Spinal cord (tissue), 10 donors: Measurements from ENCODE around the gene HHAT. TPM values are rescaled to one million over a fixed set of nuclear protein-coding genes. Genes with fewer than 3 reads are reported as not detected.
A peak's percentile ranks its signal among the peaks of the same experiment; 100 is the strongest.

Experiments used
- DNase-seq, 6 donors: peaks; one replicate each; pipeline versions ENCODE4 v3.0.0 to v3.0.0-alpha.2; 2013 to 2015; ENCODE audit warnings: low spot score in 6 of 6, low read depth in 4 of 6
- H3K27ac ChIP-seq: one replicate; pipeline ENCODE4 v1.5.1; 2013; ENCODE audit warnings: low read depth, low read length, control low read depth
- H3K27me3 ChIP-seq: one replicate; pipeline ENCODE4 v1.6.1; 2013; ENCODE audit warnings: low read length; ENCODE audit not compliant: control insufficient read depth, insufficient read depth
- H3K36me3 ChIP-seq: one replicate; pipeline ENCODE4 v1.6.1; 2013; ENCODE audit warnings: low read length; ENCODE audit not compliant: control insufficient read depth, insufficient read depth
- H3K4me1 ChIP-seq: one replicate; pipeline ENCODE4 v1.6.1; 2013; ENCODE audit warnings: low read length; ENCODE audit not compliant: control insufficient read depth, insufficient read depth
- H3K4me3 ChIP-seq: one replicate; pipeline ENCODE4 v1.5.1; 2013; ENCODE audit warnings: low read depth, low read length, control low read depth
- H3K9me3 ChIP-seq: one replicate; pipeline ENCODE4 v1.6.1; 2013; ENCODE audit warnings: low read length; ENCODE audit not compliant: control insufficient read depth, insufficient read depth
- WGBS: methylation state at CpG from one replicate; pipeline ENCODE4 v1.1.5; 2013; ENCODE audit warnings: missing lambda C conversion rate; ENCODE audit not compliant: insufficient coverage; 5-methylcytosine and 5-hydroxymethylcytosine counted together
- polyA plus RNA-seq, 2 donors: library from polyadenylated mRNA; unstranded; fragments of 120-200 nt; gene quantifications; one replicate each; pipeline ENCODE4 v1.2.1, GENCODE V29; 2013; ENCODE audit not compliant: insufficient read length in 2 of 2
- total RNA-seq, 2 donors: library from RNA; depleted of rRNA in 1 of 2; stranded (reverse); fragments of 120-200 nt in 1 of 2; fragments of >200 nt in 1 of 2; gene quantifications; one replicate each; pipeline versions ENCODE4 v1.2.3 to v1.2.4, GENCODE V29; 2013 to 2014
- donor health status: healthy.

Gene HHAT
- total and polyA plus RNA-seq, 4 donors = 4.8 to 8.0 (median 6.1) TPM

DNA sequence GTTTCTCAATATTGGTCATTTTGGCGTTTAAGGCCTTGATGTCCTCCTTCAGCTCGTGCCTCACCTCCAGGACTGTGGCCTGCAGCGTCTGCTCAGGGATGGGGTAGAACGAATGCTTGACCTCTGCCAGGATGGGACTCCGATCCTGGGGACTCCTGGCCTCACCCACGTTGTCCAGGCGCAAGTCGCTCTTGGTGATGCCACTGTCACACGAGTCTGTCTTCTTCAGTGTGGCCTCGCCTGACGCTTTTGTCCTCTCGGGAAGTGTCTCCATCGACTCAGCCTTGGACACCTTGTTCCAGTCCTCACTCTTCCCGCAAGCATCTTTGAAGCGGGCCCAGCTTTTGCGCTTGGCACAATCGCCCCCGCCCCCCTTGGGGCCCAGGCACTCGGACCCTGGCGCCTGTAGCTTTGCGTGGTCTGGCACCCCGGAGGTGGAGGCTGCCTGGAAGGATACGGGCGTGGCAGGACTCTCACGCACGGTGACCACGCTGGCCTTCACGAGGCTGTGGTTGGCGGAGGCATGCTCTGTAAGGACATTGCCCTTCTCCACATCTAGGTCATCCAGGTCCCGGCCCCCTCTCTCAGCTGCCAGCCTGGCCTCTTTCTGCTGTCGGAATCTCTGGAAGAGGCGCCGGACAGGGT is 354.8 kb downstream of the HHAT start:
- H3K4me1 ChIP-seq = no peaks in the 10 kb centered on the region
- WGBS = 97% methylated on average over 33 of the region's 33 CpGs
- no peaks in the 10 kb centered on the region for H3K36me3 ChIP-seq
- DNase-seq = no peak
- no peaks in the 10 kb centered on the region for H3K9me3 ChIP-seq
- H3K27ac ChIP-seq = no peak overlapping the region
- no peaks in the 10 kb centered on the region for H3K27me3 ChIP-seq
- no peak overlapping the region for H3K4me3 ChIP-seq

DNA sequence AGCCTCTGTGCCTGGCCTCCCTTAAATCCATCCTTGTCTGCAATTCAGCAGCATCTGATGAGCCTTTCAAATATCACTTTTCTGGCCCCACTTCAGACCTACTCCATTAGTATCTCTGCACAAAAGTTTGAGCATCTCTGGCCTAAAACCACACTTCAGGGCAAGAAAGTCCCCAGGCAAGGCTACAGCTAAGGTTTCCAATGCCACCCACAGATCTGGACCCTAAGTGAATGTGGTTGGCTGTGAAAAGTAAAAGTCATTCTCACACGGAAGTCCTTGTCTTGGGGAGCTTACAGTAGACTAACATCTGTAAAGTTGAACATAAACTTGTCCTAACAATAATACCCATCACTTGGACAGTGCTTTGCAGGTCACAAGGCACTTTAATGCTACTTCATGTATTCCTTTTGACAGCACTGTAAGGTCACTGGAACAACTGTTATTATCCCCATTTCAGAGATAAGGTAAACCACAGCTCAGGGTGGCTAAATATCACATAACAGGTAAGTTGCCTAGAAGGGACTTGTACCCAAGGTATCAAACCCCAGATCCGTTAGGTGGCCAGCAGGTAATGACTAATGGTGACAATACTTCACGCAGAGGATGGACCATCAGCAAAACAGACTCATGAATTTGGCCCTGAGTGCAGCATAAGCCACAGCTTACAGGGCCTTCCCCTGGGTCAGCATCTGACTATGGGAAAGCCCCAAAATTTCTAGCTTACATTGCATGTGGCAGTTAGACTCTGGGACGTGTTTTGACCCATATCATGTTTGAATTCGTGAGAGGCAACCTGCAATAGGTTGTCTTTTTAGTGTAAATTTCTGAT is 356.0 kb downstream of the HHAT start:
- Histone ChIP-seq H3K4me3 (no peak overlapping the region), H3K27me3 (no peaks in the 10 kb centered on the region), H3K9me3 (no peaks in the 10 kb centered on the region), H3K4me1 (no peaks in the 10 kb centered on the region), H3K36me3 (no peaks in the 10 kb centered on the region), H3K27ac (no peak overlapping the region)
- 96% methylated on average over 4 of the region's 5 CpGs for WGBS
- DNase-seq = no peak

DNA sequence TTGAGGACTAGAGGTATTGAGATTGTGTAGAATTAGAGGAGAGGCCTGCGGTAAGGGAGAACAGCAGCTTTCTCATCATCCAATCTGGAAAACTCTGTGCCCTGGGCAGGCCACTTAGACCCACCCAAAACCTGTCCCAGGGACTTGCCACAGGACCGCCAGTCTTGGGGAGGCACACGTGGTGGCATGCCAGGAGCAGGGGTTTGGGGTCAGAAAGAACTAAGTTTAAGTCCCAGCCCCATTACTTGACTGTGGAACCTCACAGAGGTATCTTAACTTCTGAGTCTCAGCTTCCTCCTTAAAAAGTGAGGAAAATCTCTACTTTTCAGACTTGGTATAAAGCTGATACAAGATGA is 356.6 kb downstream of the HHAT start:
- Histone ChIP-seq H3K36me3 (no peaks in the 10 kb centered on the region), H3K27ac (no peak overlapping the region), H3K9me3 (no peaks in the 10 kb centered on the region), H3K4me3 (no peak overlapping the region), H3K27me3 (no peaks in the 10 kb centered on the region), H3K4me1 (no peaks in the 10 kb centered on the region)
- WGBS = 89% methylated on average over 3 of the region's 3 CpGs
- DNase-seq = no peak

DNA sequence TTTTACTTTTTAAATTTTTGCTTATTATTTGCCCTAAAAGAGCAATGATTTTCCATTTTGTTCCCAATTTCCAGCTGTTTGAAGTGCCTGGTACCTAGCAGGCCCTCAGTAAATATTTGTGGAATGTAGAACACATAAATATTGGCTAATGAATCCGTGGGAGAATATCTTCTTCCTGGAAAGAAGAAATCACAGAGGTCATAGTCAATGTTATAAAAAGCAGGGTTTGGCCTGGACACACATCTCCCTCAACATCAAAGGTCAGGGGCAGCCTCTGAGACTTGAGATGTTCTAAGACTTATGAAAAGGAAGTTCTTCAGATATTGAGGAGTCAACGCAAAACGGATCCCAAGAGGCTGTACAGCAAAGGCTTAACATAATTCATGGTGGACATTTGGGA is 358.1 kb downstream of the HHAT start:
- Histone ChIP-seq H3K27ac (no peak overlapping the region), H3K36me3 (no peaks in the 10 kb centered on the region), H3K4me1 (peaks cover 3% of the 10 kb centered on the region), H3K9me3 (no peaks in the 10 kb centered on the region), H3K27me3 (no peaks in the 10 kb centered on the region), H3K4me3 (no peak overlapping the region)
- DNase-seq = no peak
- 92% methylated on average over 2 of the region's 3 CpGs for WGBS

DNA sequence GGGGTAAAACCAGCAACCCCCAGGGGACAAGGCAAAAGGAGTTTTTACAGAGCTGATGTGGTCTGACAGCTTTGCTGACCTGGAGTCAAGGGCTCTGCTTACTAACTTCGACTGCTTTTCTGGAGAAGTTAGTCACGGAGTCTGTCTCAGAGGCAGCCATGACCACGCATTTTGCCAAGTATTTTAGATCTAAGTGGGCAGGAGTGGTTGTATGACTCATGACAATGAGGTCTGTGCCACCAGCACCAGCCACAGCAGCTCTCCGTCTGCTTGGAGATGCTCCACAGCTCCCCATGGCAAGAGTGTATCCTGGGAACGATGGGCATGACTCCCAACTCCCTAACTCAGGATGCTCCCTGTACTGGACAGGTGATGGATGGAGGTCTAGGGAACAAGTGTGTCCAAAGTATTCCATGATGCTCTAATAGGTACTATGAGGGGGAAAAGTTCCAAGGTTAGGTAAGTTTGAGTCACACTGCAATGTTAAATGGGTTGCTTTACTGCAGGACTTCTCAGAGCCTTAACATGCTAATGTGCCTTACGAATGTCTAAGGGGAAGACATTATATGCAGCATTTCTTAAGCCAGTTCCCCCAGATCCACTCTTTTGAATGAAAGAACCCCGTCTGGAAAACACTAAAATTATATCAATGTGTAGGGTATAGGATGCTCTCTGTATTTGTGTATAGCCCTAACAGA is 359.0 kb downstream of the HHAT start:
- Histone ChIP-seq H3K4me3 (no peak overlapping the region), H3K9me3 (no peaks in the 10 kb centered on the region), H3K4me1 (peaks cover 3% of the 10 kb centered on the region), H3K27ac (no peak overlapping the region), H3K27me3 (no peaks in the 10 kb centered on the region), H3K36me3 (no peaks in the 10 kb centered on the region)
- WGBS = 91% methylated on average over 4 of the region's 7 CpGs
- no peak for DNase-seq

DNA sequence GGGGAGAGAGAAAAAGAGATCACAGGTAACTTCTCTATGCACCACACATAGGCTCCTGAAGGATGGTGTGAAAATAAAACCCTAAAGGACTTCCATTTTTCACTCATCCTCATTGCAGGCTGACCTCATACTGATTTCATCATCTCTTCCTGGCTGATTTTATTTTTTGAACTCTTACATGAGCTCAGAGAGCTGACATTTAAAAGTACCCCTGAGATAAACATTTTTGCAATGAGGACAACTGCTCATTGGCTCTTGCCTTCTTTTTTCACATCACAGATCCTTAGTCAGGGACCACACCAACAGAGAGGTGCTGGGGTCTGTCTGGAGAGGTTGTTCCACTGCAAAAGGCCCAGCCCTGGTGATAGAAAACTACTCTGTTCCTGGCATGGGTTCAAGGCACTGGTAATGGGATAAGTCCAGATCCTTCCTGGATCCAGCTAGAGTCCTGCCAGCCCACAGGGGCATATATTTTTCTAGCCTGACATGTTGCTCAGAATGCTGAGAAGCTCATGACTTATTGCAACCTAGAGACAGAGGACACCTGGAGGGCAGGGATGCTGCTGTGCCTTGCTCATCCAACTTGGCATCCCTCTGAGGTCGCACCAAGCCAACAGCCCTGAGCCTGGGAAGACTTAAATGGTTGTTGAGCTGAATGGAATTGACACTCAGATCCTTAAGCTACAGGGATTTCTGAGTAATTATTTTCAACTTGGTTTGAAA is 360.0 kb downstream of the HHAT start:
- no peak overlapping the region for H3K4me3 ChIP-seq
- peaks cover 3% of the 10 kb centered on the region for H3K4me1 ChIP-seq
- no peaks in the 10 kb centered on the region for H3K9me3 ChIP-seq
- no peak overlapping the region for H3K27ac ChIP-seq
- DNase-seq = no peak
- H3K36me3 ChIP-seq = no peaks in the 10 kb centered on the region
- H3K27me3 ChIP-seq = no peaks in the 10 kb centered on the region
- WGBS = 83% methylated on average over 1 of the region's 1 CpG

DNA sequence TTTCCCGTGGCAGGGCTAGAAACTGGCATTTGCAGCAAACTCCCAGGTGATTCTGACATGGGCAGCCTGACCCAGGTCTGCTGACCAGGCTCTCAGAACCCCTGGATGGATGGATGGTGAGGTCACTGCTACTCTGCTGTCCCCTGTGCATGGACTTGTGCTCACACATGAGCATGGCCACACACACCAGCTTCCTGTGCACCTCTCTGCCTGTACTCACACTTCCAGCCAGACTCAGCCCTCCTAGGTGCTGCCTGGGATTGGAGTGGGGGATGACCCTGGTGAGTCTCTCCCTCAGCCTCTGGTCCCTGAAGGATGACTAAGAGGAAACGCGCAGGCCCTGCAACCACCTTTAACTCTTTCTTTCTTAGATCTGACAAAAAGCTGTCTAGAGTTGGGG is 361.1 kb downstream of the HHAT start:
- Histone ChIP-seq H3K27ac (no peak overlapping the region), H3K36me3 (no peaks in the 10 kb centered on the region), H3K4me1 (peaks cover 3% of the 10 kb centered on the region), H3K27me3 (no peaks in the 10 kb centered on the region), H3K4me3 (no peak overlapping the region), H3K9me3 (no peaks in the 10 kb centered on the region)
- WGBS = 97% methylated on average over 3 of the region's 3 CpGs
- no peak for DNase-seq

DNA sequence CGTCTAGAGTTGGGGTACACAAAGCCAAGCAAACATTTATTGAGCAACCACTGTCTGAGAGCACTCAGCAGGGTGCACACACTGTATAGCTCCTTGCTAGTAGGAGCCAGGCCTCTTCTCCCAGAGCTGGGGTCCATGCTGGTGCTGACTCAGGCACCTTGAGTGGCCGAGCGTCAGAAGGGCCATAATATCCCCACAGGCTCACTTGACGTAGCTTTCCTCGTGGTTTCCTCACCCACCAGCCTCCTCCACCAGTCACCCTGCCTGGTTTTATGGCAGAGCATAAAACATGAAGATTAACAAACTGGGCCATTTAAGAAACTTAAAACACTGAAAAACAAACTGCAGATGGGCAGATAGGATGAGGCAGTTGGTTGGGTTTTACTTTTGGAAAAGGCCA is 361.5 kb downstream of the HHAT start:
- Histone ChIP-seq H3K9me3 (no peaks in the 10 kb centered on the region), H3K4me1 (peaks cover 3% of the 10 kb centered on the region), H3K27ac (no peak overlapping the region), H3K27me3 (no peaks in the 10 kb centered on the region), H3K36me3 (no peaks in the 10 kb centered on the region), H3K4me3 (no peak overlapping the region)
- DNase-seq = no peak
- WGBS = 86% methylated on average over 4 of the region's 5 CpGs

DNA sequence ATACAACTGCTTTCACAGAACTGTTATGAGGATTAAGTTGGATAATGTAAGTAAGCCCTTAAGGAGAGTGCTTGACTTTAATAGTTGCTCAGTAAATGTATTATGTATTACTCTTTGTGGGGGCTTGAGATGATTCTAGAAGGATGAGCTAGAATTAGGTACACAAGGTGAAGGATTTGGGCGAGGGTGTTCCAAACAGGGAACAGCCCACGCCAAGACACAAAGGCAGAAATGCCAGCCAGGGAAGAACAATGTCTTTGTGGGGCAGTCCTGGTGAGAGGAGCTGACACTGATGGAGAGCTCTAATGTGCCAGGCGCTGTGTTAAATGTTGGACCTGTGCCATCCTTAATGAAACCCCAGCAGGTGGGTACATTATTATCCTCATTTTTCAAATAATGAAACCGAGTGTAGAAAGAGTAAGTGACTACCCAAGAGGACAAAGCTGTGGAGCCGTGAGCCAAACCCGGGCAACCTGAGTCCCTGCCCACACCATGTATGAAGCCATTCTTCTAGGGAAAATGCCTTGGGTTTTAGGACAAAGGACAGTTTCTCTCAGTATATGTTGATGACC is 362.4 kb downstream of the HHAT start:
- Histone ChIP-seq H3K9me3 (no peaks in the 10 kb centered on the region), H3K27me3 (no peaks in the 10 kb centered on the region), H3K4me3 (no peak overlapping the region), H3K4me1 (peaks cover 9% of the 10 kb centered on the region), H3K27ac (no peak overlapping the region), H3K36me3 (no peaks in the 10 kb centered on the region)
- 49% methylated on average over 3 of the region's 6 CpGs for WGBS
- DNase-seq = peak in 2 of 6 donors; percentile 7 to 68
